ENCODE measurements around the gene MYH7B. TPM values are rescaled to one million over a fixed set of nuclear protein-coding genes. Genes with fewer than 3 reads are reported as not detected.

MYH7B gene
- total RNA-seq, 2 experiments from 2014 or later = 0.30 to 0.33 TPM

DNA sequence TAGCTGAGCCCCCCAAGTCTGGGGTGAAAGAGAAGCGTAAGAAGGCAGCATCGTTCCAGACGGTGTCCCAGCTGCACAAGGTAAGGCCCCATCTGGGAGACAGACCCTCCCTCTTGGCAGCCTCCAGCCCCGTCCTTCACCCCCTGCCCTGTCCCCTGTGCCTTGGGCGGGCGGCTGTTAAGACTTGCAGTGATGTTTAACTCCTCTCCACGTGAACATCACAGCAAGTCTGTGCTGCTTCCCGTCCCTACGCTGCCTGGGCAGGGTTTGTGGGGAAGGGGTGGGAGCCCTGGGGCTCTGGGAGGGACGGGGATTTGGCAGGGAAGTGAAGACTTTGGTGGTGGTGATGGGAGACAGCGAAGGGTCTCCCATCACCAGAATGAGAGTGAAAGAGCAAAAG is 34.6 kb downstream of the MYH7B start:
- Mint-ChIP-seq H3K9me3 (no peaks in the 10 kb centered on the region), H3K4me1 (no peaks in the 10 kb centered on the region), H3K27me3 (no peaks in the 10 kb centered on the region), H3K4me3 (no peak overlapping the region), H3K27ac (no peak overlapping the region), H3K36me3 (no peaks in the 10 kb centered on the region)
- no peak for DNase-seq

GRCh38 chr20:34990661-34991214 is 35.1 kb downstream of the MYH7B start:
- H3K27me3 Mint-ChIP-seq = no peaks in the 10 kb centered on the region
- no peak overlapping the region for H3K27ac Mint-ChIP-seq
- H3K4me3 Mint-ChIP-seq = no peak overlapping the region
- no peaks in the 10 kb centered on the region for H3K4me1 Mint-ChIP-seq
- no peaks in the 10 kb centered on the region for H3K9me3 Mint-ChIP-seq
- DNase-seq = no peak
- no peaks in the 10 kb centered on the region for H3K36me3 Mint-ChIP-seq

DNA sequence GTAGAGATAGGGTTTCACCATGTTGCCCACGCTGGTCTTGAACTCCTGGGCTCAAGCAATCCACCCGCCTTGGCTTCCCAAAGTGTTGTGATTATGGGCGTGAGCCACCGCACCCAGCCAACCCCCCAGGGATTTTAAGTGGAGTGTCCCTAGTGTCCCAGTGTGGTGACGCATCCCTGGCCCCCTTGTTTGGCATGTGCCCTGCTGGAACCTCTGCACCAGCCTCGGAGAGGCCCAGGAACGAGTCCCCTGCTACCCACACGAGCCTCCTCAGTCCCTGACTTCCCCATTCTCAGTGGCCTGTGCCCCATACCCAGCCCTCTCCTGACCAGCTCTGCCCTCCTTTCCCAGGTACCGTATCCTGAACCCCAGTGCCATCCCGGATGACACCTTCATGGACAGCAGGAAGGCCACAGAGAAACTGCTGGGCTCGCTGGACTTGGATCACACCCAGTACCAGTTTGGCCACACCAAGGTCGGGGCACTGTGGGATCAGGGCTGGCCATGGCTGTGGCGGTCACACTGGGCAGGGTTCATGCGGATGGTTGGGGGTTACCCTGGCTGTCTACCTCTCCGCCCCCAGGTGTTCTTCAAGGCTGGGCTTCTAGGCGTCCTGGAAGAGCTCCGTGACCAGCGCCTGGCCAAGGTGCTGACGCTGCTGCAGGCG is 37.2 kb downstream of the MYH7B start:
- no peaks in the 10 kb centered on the region for H3K27me3 Mint-ChIP-seq
- no peak overlapping the region for H3K27ac Mint-ChIP-seq
- DNase-seq = no peak
- no peak overlapping the region for H3K4me3 Mint-ChIP-seq
- peaks cover 4% of the 10 kb centered on the region for H3K36me3 Mint-ChIP-seq
- H3K9me3 Mint-ChIP-seq = no peaks in the 10 kb centered on the region
- no peaks in the 10 kb centered on the region for H3K4me1 Mint-ChIP-seq

GRCh38 chr20:34993941-34994508 is 38.4 kb downstream of the MYH7B start:
- Mint-ChIP-seq H3K4me1 (no peaks in the 10 kb centered on the region), H3K36me3 (peaks cover 7% of the 10 kb centered on the region), H3K4me3 (no peak overlapping the region), H3K27me3 (no peaks in the 10 kb centered on the region), H3K9me3 (no peaks in the 10 kb centered on the region), H3K27ac (no peak overlapping the region)
- no peak for DNase-seq

GRCh38 chr20:34994509-34995131 is 39.0 kb downstream of the MYH7B start:
- Mint-ChIP-seq H3K4me1 (no peaks in the 10 kb centered on the region), H3K27ac (no peak overlapping the region), H3K4me3 (no peak overlapping the region), H3K36me3 (peaks cover 8% of the 10 kb centered on the region), H3K27me3 (no peaks in the 10 kb centered on the region), H3K9me3 (no peaks in the 10 kb centered on the region)
- no peak for DNase-seq

- no peak overlapping the region for H3K27ac Mint-ChIP-seq
- no peak overlapping the region for H3K4me3 Mint-ChIP-seq
- peaks cover 8% of the 10 kb centered on the region for H3K36me3 Mint-ChIP-seq
- no peaks in the 10 kb centered on the region for H3K9me3 Mint-ChIP-seq
- no peaks in the 10 kb centered on the region for H3K27me3 Mint-ChIP-seq
- DNase-seq = no peak
- no peaks in the 10 kb centered on the region for H3K4me1 Mint-ChIP-seq
Observed at GRCh38 chr20:34995192-34995591, 39.5 kb downstream of the MYH7B start.

GRCh38 chr20:34995696-34996095 is 40.0 kb downstream of the MYH7B start:
- H3K4me3 Mint-ChIP-seq = no peak overlapping the region
- H3K27me3 Mint-ChIP-seq = no peaks in the 10 kb centered on the region
- H3K36me3 Mint-ChIP-seq = peaks cover 8% of the 10 kb centered on the region
- DNase-seq = no peak
- H3K27ac Mint-ChIP-seq = no peak overlapping the region
- no peaks in the 10 kb centered on the region for H3K4me1 Mint-ChIP-seq
- H3K9me3 Mint-ChIP-seq = no peaks in the 10 kb centered on the region

DNA sequence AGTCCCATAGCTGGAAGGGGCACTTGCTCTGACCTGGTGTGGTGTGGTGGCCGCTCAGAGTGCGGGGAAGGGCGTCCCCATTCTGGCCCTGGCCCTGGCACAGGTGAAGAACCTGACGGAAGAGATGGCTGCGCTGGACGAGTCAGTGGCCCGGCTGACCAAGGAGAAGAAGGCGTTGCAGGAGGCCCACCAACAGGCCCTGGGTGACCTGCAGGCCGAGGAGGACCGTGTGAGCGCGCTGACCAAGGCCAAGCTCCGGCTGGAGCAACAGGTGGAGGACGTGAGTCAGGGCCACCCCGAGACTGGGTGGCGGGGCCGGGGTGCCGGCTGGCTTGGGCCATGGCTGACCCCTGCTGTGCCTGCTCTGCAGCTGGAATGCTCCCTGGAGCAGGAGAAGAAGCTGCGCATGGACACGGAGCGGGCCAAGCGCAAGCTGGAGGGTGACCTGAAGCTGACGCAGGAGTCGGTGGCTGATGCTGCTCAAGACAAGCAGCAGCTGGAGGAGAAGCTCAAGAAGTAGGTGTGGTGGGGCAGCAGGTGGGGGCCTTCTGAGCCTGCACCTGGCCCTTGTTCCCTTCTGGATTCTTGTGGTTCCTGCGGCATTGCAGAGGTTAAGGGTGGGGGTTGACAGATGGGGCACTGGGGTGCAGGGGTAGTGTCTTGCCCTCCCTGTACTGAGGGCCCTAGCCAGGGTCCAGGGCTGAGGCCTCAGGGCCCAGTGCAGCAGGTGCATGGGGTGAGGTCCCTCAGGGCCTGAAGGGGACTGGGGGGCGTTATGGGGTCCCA is 40.8 kb downstream of the MYH7B start:
- no peak for DNase-seq
- Mint-ChIP-seq H3K36me3 (peaks cover 10% of the 10 kb centered on the region), H3K27ac (no peak overlapping the region), H3K4me3 (no peak overlapping the region), H3K9me3 (no peaks in the 10 kb centered on the region), H3K4me1 (no peaks in the 10 kb centered on the region), H3K27me3 (no peaks in the 10 kb centered on the region)

- DNase-seq = peak; percentile 25
- Mint-ChIP-seq H3K4me1 (no peaks in the 10 kb centered on the region), H3K27me3 (no peaks in the 10 kb centered on the region), H3K9me3 (no peaks in the 10 kb centered on the region), H3K4me3 (no peak overlapping the region), H3K27ac (no peak overlapping the region), H3K36me3 (peaks cover 12% of the 10 kb centered on the region)
Observed at GRCh38 chr20:34997131-34997561, 41.5 kb downstream of the MYH7B start.

DNA sequence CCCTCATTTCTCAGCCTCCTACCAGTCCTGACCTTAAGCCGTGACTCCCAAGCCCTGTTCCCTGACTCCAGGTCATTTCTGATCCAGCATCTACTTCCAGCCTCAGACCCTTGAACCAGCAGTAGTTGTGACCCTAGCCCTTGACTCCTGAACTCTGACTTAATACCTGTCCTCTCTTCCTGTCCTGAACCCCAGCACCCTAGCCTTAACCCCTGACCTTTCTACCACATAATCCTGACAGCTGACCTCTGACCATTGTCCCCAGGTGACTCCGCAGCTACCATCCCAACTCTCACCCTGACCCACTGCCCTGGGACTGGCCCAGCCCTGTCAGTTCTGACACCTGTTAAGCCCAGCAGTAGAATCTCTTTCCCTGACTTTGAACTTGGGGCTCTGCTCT is 42.1 kb downstream of the MYH7B start:
- no peaks in the 10 kb centered on the region for H3K9me3 Mint-ChIP-seq
- H3K36me3 Mint-ChIP-seq = peaks cover 12% of the 10 kb centered on the region
- H3K4me1 Mint-ChIP-seq = no peaks in the 10 kb centered on the region
- no peak overlapping the region for H3K4me3 Mint-ChIP-seq
- no peak for DNase-seq
- no peaks in the 10 kb centered on the region for H3K27me3 Mint-ChIP-seq
- H3K27ac Mint-ChIP-seq = peak overlapping the region; percentile 50

DNA sequence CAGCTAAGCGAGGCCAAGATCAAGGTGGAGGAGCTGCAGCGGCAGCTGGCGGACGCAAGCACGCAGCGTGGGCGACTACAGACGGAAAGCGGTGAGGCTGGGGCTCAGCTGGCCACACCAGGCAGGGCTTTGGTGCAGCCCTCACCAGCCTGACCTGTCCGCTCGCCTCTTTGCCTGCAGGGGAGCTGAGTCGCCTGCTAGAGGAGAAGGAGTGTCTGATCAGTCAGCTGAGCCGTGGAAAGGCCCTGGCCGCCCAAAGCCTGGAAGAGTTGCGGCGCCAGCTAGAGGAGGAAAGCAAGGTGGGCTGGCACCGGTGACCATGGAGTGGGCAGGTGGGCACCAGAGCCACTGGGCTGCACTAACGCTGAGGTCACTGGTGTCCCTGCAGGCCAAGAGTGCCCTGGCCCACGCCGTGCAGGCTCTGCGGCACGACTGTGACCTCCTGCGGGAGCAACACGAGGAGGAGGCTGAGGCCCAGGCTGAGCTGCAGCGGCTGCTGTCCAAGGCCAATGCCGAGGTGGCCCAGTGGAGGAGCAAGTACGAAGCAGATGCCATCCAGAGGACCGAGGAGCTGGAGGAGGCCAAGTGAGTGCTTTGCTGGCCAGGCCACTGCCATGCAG is 42.8 kb downstream of the MYH7B start:
- no peak overlapping the region for H3K4me3 Mint-ChIP-seq
- H3K9me3 Mint-ChIP-seq = no peaks in the 10 kb centered on the region
- no peaks in the 10 kb centered on the region for H3K4me1 Mint-ChIP-seq
- H3K27ac Mint-ChIP-seq = no peak overlapping the region
- peaks cover 12% of the 10 kb centered on the region for H3K36me3 Mint-ChIP-seq
- H3K27me3 Mint-ChIP-seq = no peaks in the 10 kb centered on the region
- no peak for DNase-seq

GRCh38 chr20:34999021-34999451 is 43.4 kb downstream of the MYH7B start:
- no peak for DNase-seq
- Mint-ChIP-seq H3K4me1 (no peaks in the 10 kb centered on the region), H3K27me3 (no peaks in the 10 kb centered on the region), H3K4me3 (no peak overlapping the region), H3K36me3 (peaks cover 12% of the 10 kb centered on the region), H3K9me3 (no peaks in the 10 kb centered on the region), H3K27ac (no peak overlapping the region)

DNA sequence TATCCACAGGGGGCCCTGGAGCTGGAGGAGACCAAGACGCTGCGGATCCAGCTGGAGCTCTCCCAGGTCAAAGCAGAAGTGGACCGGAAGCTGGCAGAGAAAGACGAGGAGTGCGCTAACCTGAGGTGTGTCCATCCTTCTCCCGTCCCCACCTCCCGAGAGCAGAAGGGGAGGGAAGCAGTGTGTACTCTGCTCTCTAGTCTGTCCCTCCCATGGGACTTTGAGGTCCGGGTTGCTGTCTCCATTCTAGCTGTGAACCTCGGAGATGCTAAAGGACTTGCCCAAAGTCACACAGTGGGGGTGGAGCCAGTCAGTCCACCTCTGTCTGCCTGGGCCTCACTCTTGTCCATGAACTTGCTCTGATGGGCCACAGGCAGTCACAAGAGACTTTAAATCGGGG is 44.1 kb downstream of the MYH7B start:
- no peaks in the 10 kb centered on the region for H3K9me3 Mint-ChIP-seq
- H3K27me3 Mint-ChIP-seq = no peaks in the 10 kb centered on the region
- peaks cover 14% of the 10 kb centered on the region for H3K36me3 Mint-ChIP-seq
- H3K4me1 Mint-ChIP-seq = no peaks in the 10 kb centered on the region
- H3K4me3 Mint-ChIP-seq = no peak overlapping the region
- no peak for DNase-seq
- no peak overlapping the region for H3K27ac Mint-ChIP-seq

DNA sequence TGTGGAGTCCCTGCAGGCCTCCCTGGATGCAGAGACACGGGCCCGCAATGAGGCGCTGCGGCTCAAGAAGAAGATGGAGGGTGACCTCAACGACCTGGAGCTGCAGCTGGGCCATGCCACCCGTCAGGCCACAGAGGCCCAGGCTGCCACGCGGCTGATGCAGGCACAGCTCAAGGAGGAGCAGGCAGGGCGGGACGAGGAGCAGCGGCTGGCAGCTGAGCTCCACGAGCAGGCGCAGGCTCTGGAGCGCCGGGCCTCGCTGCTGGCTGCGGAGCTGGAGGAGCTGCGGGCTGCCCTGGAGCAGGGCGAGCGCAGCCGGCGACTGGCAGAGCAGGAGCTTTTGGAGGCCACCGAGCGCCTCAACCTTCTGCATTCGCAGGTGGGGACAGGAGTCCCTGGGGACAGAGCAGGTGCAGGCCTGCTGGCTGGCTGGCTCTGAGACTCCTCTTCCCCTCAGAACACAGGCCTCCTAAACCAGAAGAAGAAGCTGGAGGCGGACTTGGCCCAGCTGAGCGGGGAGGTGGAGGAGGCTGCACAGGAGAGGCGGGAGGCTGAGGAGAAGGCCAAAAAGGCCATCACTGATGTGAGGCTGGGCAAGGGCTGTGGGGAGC is 44.7 kb downstream of the MYH7B start:
- H3K4me3 Mint-ChIP-seq = no peak overlapping the region
- H3K4me1 Mint-ChIP-seq = no peaks in the 10 kb centered on the region
- no peaks in the 10 kb centered on the region for H3K9me3 Mint-ChIP-seq
- peaks cover 14% of the 10 kb centered on the region for H3K36me3 Mint-ChIP-seq
- H3K27ac Mint-ChIP-seq = no peak overlapping the region
- H3K27me3 Mint-ChIP-seq = no peaks in the 10 kb centered on the region
- DNase-seq = no peak
